RPMI8226 (cell line): Measurements from ENCODE around the gene SETD7.
A peak's percentile ranks its signal among the peaks of the same experiment; 100 is the strongest.
"Not testable (repeated sequence)": the region's sequence is repeated elsewhere in the genome, so short reads cannot be mapped to it uniquely, and the experiment has no call there.

Experiments
- DNase-seq: peaks from one replicate; pipeline ENCODE4 v3.0.0-alpha.2; 2015

The SETD7 gene

DNA sequence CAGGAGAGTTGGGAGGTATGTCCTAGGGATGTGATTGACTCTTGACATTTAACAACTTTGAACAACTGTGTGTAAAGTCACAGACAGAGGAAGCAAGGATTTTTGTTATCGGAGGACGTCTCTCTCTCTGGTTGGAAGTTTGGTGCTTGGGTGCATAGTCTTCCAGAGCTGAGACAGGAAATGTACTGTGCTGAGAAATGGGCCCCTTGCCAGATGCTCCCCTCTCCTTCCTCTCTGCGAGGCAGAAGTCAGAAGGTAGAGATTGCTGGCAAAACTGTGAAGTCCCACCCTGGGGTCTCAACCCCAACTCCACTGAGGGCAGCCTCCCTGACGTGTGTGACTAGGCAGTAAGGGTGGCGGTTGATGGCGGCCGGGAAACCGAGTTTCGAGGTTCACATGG, 49.2 kb downstream of the SETD7 start:
- DNase-seq = no peak

- no peak for DNase-seq
These were observed 52.3 kb downstream of the SETD7 start for GRCh38 chr4:139503622-139504166.

DNA sequence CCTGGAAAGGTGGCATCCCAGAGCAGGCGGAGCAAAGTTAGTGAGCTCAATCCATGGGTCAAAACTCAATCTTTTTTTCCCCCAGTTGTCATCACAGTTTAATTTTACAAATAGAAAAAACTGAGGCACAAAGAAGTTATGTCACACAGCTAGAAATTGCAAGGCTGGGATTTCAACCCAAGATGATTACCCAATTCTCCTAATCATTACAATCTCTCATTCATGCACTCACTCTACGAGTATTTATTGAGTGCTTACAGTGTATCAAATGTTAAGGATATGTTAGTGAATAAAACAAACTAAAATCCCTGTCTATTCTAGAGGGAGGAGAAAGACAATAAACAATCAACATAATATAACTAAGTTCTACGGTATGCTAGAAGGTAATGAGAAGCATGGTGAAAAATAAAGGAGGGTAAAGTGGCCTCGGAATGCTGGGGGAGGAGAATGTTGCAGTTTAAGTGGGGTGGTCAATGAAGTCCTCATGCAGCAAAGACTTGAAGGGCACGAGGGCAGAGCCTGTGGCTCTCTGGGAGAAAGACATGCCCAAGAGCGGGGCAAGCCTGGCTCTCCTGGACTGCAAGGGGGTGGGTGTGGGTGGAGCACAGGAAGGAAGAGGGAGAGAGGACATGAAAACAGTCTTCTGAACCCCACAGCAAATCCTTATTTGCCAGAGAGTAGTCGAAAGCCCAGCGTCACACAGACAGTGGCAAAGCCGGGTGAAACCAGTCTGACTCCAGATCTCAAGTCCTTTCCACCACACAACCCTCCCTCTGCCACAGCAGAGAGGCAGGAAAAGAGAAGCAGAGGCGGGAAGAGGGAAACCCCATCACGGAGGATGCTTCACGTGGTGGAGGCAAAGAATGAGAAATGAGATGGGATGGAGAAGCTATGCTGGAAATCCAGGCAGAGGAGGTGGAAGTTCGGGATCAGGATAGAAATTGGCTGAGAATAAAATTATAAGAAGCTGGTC, 53.8 kb downstream of the SETD7 start:
- DNase-seq = no peak

DNA sequence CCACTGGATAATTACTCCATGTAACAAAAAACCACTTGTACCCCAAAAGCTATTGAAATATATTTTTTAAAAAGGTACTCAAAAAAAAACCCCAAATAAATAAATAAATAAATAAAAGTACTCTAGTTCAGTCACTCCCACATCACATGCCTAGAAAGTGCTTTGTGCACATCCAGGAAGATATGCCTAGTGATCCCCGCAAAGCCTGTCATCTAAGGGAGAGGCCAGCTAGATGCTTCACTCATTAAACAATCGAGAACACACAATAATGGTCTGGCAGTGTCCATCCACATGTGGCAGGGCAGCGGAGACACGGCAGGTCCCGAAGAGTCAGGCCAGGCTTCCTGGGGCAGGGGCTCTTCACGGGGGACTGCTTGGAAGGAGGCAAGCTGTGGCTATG, 54.5 kb downstream of the SETD7 start:
- no peak for DNase-seq

- no peak for DNase-seq
These were observed 54.9 kb downstream of the SETD7 start for GRCh38 chr4:139501117-139501516.

DNA sequence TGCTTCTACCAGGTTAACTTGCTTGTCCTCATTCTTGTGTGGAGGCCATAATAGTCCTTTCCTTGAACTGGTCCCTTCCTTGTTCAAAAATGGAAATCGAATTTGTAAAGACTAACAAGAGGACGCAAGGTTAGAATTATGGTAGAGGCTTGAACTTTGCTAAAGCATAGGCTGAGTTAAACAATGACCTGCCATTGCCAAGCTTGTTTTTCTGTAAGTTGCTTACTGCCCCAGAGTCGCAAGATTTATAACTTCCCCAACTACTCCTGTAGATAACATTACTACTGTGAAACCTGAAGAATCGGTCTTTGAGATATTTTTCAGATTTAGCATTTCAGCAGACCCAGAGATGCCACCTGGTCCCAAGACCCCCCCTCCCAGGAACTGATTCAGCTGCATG, 56.8 kb downstream of the SETD7 start:
- DNase-seq = no peak

DNA sequence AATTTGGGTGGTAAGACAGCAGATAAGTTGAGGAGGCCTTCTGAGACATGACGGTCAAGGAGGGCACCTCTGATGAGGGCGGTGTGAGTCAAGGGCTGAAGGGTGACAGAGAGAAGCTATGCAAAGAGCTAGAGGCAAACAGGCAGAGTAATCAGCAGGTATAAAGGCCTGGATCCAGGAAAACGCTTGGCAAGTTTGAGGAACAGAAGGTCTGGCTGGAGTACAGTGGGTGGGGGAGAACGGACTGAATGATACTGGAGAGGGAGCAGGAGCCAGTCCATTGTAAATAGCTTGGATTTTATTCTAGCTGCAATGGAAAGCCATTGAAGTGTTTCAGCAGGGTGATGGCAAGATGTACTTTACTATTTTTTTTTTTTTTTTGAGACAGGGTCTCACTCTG, 62.8 kb downstream of the SETD7 start:
- no peak for DNase-seq

- DNase-seq = no peak
These were observed 63.6 kb downstream of the SETD7 start for GRCh38 chr4:139492429-139492828.

DNA sequence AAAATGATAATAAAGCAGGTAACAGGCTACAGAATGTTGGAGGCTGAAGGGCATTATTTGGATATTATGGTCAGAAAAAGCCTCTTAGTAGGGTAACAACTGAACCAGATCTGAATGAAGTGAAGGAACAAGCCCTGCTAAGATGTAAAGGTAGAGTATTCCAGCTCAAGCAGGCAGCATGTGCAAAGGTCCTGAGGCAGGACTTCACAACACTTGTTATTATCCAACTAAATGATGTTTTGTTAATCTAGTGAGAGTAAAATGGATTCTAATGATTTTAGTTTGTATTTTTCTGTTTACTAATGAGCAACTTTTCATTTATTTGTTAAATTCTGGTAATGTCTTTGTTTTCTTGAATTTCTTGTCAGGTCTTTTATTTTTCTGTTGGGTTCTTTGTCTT, 66.4 kb downstream of the SETD7 start:
- DNase-seq = no peak

- no peak for DNase-seq
These were observed 67.6 kb downstream of the SETD7 start for GRCh38 chr4:139488442-139488841.

- DNase-seq = no peak
These were observed 71.2 kb downstream of the SETD7 start for GRCh38 chr4:139484783-139485311.

DNA sequence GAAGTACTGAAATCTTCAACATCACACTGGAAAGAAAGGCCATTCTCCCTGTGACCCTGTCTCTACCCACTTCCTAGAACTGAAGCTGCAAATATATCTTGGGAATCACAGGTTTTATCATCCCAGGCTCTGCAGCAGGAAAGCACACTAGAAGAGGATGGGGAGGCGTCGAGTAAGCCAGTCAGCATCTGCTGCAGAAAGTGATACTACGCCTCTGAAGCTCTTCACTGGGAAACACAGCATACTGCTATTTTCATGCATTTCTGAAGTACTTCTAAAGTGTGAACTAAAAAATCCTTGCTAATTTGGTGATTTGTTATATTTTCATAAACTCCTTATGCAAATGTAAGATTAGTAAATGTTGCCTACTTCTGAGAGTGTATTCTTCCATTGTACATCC, 73.0 kb downstream of the SETD7 start:
- no peak for DNase-seq

DNA sequence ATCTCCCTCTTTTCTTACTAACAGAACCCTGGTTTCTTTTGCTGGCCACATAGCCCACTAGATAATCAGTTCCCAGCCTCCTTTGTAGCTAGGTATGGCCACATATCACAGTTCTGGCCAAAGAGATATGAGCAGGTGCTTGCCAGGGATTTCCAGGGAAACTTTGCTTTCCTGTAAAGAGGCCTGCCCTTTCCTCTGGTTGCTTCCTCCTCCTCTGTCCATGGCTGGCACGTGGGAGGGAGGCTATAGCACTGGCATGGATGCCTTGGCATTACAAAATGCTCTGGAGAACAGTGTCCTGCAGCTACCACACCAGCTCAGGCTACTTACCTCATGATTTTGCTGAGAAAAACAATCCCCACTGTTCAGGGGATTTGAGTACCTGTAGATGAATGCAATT, 74.6 kb downstream of the SETD7 start:
- DNase-seq = no peak

DNA sequence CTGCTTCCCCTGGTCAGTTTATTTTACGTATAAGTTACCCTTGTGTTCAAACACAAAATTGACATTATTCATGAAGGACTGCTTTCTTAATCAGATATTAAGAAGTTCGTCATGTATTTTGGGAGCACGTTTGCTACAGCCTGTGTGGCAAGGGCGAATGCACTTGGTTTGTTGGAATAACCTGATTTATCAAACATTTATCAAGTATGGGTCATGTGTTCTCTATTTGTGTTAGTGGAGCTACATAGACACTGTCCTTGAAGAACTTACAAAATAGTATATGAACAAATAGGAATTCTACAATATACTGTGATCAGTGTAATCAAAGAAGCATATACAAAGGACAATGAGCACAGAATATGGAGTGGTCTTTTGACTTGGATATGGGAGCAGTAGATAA, 79.7 kb downstream of the SETD7 start:
- no peak for DNase-seq

- DNase-seq = peak; percentile 33
These were observed 83.2 kb downstream of the SETD7 start for GRCh38 chr4:139472852-139473251.

GRCh38 chr4:139470997-139471665, 84.9 kb downstream of the SETD7 start:
- DNase-seq = no peak

- DNase-seq = no peak
These were observed 85.7 kb downstream of the SETD7 start for GRCh38 chr4:139470295-139470694.

DNA sequence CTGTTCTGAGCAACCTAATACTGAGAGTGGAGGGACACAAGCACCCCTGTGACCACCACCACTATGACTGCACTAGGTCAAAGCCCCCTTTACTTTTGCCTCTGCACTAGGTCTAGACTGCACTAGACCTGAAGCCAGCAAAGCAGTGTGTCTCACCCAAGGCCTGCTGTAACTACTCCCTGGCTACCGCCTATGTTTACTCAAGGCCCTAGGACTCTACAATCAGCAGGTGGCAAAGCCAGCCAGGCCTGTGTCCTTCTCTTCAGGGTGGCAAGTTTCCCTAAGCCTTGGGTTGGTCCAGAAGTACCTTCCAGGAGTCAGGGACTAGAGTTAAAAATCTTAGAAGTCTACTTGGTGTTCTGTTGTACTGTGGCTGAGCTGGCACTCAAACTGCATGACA, 86.2 kb downstream of the SETD7 start:
- no peak for DNase-seq

DNA sequence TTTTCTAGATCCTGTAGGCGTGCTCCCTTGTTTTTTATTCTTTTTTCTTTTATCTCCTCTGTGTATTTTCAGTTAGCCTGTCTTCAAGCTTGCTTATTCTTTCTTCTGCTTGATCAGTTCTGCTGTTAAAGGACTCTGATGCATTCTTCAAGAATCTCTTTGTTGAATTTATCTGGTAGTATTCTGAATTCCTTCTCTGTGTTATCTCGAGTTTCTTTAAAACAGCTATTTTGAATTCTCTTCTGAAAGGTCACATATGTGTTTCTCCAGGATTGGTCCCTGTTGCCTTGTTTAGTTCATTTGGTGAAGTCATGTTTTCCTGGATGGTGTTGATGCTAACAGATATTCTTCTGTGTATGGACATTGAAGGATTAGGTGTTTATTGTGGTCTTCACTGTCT, 86.8 kb downstream of the SETD7 start:
- DNase-seq = no peak

DNA sequence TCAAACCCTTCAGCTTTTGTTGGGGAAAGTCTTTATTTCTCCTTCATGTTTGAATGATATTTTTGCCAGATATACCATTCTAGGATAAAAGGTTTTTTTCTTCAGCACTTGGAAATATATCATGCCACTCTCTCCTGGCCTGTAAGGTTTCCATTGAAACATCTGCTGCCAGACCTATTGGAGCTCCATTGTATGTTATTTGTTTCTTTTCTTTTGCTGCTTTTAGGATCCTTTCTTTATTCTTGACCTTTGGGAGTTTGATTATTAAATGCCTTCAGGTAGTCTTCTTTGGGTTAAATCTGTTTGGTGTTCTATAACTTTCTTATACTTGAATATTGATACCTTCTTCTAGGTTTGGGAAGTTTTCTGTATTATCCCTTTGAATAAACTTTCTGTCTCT, 87.3 kb downstream of the SETD7 start:
- not testable (repeated sequence) for DNase-seq

GRCh38 chr4:139465922-139466321, 90.1 kb downstream of the SETD7 start:
- no peak for DNase-seq

- DNase-seq = not testable (repeated sequence)
These were observed 91.5 kb downstream of the SETD7 start for GRCh38 chr4:139464512-139464911.

DNA sequence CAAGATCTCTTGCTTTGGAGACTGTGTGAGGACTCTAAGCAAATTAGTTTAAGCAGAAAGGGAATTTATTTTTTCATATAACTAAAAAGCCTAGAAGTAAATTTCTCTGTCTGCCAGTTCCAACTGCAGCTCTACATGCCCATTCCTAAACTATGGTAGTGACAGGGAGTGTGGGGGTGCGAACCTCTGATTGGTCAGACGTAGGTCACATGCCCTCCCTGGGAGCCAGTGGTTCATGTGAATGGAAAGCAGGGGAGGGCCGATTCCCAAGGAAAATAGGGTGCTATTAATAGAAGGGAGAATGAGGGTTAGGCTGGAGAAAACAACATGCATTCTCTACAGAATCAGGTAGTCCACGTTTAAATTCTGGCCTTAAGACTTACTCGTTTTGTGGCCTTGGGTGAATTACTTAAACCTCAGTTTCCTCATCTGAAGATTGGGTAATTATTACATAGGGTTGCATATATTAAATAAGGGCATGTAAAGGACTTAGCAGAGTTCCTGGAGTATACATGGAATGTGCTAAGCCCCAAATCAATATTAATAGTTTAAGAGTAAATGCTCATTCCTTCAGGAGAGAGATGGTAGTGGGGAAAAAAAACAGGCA, 94.9 kb downstream of the SETD7 start:
- DNase-seq = no peak
